ENCODE measurements around the gene PTGER3.

The PTGER3 gene

DNA sequence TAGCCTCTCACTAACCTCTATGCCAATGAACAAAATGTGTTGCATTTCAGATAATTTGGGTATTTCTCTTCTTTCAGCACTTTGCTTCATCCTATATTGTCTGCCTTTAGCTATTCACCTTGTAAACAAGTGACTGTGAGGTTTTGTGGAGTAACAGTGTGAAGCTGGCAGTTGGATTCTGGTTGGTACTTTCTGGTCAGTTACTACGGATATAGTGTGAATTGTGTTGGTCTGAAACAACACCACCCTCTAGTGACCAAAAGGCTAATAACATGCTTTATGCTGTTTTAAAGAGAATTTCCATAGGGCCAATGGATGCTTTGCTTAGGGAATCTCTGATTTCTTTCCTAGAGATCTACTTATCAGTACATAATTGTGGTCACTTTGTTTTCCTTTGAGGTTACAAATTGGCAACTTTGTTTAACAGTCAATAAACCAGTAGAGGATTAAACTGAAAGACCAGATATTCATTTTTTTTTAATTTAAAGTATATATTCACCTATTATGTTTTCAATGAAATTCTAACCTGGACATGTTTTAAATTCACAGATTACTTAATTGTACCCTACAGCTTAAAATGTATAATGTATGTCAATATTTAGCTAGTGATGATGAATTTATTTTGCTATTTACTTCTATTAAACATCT is 2.5 kb upstream of the PTGER3 start:
- DNase-seq, result peak; percentile 40 to 88 (median 62)

DNA sequence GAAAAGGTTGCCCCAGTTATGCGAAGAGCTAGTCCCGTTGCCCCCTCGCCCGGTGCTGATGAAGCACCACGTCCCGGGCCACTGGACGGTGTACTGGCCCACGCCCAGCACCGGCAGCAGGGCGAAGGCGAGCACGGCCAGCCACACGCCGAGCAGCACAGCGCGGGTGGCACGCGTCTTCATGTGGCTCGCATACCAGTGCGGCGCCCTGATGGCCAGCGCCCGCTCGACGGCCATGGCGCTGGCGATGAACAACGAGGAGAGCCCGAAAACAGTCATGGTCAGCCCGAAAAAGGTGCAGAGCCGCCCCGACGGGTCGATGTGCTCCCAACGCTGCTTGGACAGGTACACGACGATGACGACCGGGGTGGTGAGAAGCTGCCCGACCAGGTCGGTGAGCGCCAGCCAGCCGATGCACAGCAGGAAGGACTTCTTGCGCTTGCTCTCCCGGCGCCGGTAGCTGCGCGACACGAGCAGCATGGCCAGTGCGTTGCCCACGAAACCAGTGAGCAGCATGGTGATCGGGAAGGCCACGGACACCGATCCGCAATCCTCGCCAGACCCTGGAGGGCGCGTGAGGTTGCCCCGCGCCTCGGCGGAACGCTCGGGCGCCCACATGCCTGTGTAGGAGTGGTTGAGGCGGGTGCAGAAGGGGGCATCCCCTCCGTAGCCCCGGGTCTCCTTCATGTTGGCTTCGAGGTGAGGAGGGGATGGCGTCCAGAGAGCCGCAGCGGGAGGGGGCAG is 553 bp downstream of the PTGER3 start:
- peak in 2 of 3 experiments; percentile 67 to 71 for DNase-seq

DNA sequence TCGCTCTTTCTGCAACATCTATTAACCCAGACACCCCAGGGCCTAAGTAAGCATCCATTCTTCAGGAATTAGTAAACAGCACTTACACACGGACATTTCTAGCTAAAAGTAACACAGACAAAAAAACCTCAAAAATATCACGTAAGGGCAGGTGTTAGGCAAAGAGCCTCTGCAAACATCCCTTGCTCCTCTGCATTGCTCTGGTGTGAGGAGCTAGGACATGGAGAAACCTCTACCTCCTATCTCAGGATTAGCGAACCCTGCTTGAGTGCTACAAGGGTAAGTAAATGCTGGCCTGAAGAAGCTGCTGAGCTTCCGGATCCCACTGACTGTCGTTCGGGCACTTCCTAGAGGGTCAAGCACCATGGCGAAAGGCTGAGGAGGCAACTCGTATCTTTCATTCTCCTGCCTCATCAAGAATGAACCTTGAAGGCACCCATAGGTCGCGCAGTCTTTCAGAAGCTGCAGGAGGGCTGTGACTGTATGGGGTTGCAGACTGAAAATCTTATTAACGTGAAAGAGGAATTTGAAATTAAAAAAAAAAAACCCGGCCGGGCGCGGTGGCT is 2.1 kb downstream of the PTGER3 start:
- DNase-seq, result no peak

DNA sequence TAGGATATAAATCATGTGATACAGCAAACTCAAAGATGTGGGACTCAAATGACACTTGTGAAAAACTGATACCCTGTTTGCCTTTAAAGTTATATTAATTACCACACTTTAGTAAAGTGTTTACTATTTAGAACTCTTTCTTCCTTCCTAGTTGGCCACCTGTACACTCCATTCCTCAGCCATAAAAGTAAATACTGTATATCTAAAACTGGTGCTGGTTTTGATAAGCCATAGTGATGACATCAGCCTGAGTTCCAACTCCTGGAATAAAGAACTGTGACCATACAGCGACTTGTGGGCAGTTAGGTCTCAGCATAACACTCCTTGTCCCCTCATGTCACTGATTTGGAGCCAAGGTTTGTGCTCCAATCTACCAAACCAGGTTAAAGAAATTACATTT is 2.8 kb downstream of the PTGER3 start:
- no peak for DNase-seq

DNA sequence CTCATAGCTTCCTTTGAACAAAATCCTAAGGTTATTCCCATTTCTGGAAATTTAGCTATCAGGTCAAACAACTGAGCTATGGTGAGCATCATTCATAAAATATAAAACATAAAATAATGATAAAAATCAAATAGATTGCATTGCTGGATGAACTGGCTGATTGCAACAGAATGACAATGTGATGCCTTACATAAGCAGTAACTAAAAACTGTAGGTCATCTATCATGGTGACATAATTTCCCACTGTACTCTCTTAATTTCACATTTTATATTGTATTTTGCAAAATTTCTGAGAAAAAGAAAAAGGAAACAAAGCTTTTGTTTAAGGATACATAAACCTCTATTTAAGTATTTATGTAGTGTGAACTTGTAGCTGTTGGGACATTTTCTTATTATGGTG is 4.6 kb downstream of the PTGER3 start:
- DNase-seq, result no peak

DNA sequence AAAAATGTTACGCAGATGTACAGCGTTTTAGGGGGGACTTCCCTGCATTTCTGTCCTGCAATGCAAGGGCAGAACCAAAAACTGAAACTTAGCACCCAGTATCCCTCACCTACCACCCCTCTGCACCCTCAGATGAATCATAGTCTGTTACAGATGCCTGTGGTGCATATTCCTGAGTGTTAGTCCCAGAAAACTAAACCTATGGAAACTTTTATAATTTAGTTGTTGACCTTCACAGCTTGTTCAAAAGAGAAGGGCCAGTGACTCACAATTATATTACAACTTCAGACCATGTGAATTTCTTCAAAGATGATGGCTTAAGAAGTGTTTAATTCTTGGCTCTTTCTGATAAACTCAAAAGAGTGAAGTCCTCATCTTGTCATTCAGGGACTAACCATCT is 5.8 kb downstream of the PTGER3 start:
- no peak for DNase-seq

DNA sequence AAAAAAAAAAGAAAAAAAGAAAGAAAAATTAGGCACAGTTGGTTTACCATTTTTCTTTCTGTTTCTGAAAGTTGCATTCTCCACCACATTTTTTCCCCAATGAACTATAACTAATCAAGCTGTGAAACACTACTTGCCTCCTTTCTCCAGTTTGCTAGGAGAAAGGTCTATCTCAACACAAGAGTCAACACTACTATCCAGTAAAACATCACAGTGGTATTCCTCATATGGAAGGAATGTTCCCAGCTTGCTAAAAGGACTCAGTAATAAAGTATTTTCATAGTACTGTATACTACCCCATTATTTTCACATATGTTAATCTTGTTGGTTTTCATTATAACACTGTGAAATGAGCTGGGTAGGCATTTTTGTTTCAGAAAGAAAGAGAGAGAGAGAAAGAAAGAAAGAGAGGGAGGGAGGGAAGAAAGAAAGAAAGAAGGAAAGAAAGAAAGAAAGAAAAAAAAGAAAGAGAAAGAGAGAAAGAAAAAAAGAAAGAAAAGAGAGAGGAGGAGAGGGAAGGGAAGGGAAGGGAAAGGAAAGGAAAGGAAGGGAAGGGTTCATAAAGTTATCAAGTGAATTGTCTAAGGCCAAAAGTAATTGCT is 7.9 kb downstream of the PTGER3 start:
- DNase-seq, result no peak

DNA sequence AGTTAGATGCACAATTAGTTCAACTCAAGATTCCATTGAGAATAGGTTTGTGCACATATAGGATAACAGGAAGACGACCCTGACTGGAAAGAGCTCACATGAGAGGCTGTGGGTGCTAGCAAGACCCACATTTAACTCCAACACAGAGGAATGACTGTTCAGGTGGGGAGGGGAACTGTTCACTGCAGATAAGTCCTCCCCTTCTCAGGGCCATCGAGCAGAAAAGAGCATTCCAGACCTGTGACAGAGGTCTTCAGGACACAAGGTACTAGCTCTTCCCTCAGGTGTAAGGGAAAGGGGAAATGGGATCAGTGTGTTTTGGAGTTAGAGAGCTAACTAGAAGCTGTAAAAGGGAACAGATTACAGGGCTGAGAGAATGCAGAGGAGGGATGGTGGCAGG is 8.7 kb downstream of the PTGER3 start:
- DNase-seq, result no peak

DNA sequence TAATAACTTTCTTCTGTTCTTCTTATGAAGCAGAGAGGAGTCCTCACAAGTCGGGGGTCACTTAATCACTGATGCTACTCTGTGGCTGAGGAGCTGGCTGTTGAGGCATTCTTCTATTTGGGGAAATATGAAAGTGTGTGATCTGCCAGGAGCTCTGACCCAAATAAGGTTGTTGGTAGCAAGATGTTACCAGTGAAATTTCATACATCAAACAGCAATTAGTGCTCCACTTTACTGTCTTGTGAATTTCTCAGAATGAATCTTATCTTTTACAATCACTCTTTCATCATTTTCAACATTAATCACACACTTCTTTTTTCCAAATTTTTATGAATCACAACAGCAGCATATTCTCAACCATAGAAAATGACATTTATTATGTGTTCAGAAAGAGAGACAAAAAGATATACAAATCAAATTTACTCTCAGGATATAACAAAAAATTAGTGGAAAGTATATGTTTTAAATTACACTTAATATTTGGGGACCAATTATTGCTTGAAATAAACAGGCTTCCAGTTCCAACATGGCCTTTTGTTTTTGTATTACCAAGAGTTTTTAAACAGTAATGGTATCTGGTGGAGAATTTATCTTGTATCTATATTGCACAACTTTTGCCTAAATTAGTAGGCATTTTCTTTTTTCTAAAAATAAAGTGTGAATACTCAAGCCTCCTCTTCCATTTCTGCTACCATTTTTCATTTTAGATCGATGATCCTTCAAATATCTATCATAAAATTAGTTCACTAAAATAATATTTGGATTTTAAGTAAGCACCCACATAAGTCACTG is 9.6 kb downstream of the PTGER3 start:
- no peak for DNase-seq

DNA sequence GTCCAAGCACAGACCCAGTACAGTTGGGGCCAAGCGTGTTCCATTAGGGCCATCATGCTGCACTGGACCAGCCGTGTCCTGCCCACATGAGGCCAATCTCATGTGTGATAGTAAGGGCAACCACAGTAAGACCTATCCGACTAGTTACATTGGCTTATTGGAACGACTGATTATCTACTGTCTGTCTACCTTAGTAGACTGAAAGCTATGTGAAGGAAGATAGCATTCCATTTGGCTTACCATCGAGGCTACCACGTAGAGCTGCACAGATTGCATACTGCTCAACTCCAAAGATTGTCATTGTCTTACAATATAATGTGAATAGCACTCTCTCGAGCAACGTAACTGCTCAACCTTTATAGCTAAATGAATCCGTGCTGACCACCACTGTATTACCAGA is 10.6 kb downstream of the PTGER3 start:
- no peak for DNase-seq

DNA sequence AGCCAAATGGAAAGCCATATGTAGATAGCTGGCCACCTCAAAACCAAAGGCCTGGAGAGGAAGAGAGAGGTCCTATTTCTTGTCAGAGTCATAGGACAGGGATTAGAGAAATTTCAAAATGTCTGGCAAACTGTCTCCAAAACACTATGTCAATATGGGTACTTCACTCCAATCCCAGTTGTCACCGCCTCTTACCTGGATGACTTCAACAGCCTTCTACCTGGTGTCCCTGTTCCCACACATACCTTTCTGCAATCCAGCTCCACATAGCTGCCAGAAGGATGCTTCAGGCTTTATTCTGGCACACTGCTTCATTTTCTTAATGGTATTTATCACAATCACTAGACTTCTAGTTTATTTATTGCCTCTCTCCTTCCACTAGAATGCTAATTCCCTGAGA is 14.5 kb downstream of the PTGER3 start:
- DNase-seq, result no peak

DNA sequence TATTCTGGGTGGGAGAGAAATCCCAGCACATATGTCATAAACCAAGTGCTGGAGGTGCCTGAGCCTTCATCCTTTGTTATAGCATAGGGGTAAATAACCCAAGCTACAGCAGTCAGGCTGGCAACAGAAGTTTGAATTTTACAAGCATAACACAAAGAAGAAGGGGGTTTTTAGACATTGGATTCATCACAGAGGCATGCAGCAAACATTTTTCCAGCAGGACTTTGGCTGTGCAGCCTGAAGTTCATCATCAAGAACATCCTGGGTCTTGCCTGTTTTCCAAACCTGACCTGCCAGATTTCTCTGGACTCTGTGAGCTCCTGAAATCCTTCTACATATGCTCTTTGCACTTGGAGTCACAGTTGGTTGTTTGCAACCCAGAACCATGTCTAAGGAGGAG is 16.2 kb downstream of the PTGER3 start:
- no peak for DNase-seq

DNA sequence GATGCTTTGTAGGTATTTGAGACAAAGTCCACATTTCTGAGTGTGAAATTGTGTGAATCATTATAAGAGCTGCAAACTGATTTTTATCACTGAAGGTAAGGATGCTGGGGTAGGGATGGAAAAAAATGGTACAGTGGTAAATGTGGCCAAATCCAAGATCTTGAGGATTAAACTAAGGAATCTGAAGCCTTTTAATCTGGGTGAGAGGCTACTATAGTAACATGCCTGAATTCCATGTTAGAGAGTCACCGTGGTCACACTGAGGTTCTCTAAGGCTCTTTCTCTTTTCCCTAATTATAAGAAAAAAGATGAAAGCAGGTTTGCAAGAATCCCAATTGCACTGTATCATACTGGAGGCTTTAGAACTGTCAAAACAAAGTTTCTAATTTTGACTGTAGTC is 17.6 kb downstream of the PTGER3 start:
- no peak for DNase-seq

DNA sequence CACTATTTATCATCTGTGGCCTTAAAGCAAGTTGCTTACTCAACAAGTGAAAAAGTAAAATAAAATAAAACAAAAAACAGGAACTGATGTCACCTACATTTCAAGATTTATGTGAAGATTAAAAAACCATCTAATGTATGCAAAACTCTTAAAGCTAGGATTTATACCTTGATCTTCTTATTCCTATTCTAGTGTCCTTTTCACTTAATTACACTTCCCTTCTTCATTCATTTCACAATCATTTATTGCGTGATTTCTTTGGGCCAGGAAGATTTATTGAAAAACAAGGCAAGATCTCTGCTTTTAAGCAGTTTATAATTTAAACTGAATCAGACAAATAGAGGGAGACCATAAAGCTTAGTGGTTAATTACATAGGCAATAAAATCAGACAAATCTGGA is 18.6 kb downstream of the PTGER3 start:
- DNase-seq, result no peak

DNA sequence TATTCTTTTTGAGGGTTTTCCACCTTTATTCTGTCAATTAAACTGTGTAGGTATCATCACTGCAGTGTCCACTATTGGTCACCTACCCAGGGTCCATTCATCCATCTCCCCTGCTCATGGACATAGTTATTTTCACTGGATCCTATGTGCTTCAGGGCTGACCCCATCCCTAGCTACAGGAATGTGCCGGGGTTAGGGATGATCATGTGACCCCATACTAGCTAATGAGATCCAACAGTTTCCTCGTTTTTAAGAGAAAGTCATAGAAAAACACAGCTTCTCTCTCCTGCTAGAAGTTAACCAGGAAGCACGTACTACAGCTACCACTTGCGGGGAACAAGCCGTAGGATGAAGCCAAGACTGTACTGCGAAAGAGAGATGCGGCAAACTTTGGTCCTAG is 19.6 kb downstream of the PTGER3 start:
- DNase-seq, result no peak

DNA sequence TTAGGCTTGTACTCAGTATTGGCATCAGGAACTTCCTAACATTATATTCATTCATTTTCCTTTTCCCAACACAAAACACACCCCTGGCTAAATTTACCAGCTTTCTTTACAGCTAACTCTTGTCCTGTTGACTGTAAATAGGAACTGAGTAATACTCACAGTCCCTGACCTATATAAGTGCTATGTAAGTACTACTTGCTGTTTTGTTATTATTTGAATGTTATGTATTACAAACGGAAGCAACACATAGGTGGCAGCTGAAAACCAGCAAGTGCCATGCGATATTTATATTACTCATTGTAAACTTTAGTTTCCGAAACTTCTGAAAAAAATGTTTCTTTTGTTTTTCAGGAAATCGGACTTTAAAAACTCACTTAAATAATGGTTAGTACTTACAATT is 21.5 kb downstream of the PTGER3 start:
- DNase-seq, result no peak

DNA sequence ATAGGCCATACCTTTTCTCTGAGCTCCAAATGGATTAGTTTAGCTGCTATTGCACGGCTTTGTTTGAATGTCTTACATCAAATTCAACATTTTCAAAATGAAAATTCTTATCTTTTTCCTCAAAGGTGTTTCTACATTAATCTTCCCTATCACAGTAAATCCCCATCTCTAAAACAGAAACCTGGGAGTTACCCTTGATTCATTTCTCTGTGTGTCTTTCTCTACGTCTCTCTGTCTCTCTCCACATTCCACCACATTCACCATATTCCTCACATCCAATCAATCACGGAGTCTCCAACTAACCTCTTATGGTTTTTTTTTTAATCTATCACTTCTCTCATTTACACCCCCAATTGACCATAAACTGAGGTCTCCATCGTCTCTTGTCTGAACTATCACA is 24.1 kb downstream of the PTGER3 start:
- DNase-seq, result no peak

DNA sequence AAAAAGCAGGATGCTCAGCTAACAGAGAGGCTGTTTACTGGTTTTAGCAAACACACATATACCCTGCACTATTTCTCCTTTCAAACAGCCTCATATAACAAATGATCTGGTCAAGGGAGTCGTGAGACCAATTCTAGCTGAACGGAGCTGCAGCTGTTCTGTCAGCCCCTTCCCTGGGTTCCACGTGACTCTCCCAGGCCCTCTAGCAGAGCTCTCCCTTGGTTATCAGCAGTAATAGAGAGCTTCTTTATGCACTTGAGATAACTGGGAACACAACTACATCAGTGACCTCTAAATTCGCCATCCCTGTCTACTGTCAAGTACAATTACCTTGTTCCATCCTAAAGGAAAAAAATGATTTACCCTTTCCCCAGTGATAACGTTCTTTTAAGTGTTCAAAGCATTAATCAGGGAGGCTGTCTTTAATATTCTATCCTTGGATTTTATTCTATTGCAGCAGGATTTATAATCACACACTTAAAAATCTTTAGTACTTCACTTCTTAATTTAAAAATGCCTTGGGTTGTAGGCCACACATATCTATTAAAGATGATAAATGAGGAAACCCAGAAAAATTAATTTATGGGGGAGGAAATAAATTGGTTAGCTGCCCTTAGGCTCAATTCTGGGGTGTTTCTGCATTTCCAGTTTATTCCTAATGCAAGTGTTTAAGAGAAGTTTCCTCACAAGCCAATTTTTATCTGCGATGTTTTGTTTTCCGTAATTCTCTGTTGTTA is 28.2 kb downstream of the PTGER3 start:
- peak in 2 of 3 experiments; percentile 5 to 49 for DNase-seq

DNA sequence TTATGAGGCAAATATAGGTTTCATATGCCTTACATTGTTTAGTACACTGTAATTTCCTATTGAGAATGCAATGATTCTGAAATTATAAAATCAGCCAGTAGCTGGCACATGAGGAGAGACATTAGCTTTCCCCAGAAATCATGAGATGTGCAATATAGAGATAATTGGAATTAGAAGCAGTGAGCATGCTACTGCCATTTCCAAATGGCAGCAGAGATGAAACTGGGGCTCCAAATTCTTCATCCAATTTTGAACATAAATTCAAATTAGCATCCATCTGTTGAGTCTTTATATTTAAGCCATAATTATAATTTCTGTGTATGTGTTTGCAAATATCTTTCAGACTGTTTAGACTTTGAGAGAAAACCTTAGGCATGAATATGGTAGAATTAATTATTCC is 28.8 kb downstream of the PTGER3 start:
- no peak for DNase-seq

DNA sequence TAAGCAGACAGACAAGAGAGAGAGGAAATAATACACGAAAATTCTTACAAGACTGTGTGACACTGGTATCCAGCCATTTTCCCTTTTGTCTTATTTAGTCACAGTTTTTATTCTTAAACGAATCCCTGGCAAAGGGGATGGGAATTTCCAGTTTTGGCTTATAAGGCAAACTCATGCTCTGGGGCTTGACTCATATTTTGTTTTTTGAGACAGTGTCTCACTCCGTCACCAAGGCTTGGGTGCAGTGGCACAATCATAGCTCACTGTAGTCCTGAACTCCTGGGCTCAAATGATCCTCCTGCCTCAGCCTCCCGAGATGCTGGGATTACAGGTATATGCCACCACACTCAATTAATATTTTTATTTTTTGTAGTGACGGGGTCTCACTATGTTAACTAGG is 31.9 kb downstream of the PTGER3 start:
- DNase-seq, result no peak

DNA sequence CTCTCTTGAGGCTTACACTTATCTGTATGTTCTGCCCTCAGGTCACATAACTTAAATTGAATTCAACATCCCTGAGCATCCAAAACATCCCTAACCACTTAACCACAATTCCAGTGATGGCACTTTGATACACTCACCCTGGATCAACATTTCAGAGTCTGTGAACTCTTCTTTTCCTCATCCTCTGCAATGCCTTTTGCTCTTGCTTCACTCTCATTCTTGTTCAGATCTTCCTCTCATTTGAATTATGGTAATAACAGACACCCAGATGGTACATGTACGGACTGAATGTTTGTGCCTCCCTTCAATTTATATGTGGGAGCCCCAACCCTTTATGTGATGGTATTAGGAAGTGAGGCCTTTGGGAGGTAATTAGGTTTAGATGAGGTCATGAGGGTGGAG is 33.4 kb downstream of the PTGER3 start:
- no peak for DNase-seq

DNA sequence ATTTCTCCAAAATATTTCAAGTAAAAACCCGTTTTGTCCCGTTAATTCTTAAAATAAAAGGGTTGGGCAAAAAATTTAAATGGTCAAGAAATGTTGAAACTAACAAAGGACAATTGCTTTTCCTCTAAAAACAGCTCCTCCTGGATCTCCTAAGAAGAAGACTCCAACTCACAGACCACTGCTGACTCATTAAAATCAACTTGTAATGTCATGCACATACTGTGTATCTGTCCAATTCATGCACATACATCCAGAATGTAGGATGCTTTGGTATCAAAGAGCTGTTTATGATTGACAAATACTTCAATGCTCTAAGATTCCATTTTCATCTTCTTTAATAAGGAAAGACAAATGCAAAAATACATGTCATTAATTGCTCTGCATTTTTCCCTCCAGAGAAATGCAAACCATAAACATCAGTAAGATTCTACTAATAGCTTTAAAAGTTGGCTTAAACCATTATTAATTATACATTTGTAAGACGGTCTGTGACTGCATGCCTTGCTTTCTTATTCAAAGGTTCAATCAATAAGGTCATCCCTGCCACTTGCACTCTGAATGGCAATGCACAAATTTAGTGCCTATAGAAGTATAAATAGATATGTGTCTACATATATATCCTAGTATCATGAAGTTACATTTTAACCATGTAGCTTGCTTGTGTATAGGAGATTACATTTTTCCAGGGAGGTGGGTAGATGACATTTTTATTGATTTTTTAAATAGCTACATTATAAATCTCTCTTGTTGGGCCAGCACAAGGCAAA is 44.7 kb downstream of the PTGER3 start:
- no peak for DNase-seq

All from NCI-H1417 (cell line).